Hepatocyte (in vitro differentiated cells): Measurements from ENCODE around the gene APBB2.

Source experiments
- CTCF ChIP-seq: fragments of 200-600 bp; sonication (generic); IDR thresholded peaks from 2 replicates; pipeline ENCODE4 v1.5.1; 2016; ENCODE audit warnings: antibody characterized with exemption, mild to moderate bottlenecking; ENCODE audit not compliant: poor library complexity
- EZH2 ChIP-seq: fragments of 200-600 bp; sonication (generic); IDR thresholded peaks from 2 replicates; pipeline ENCODE4 v1.6.1; 2016; ENCODE audit warnings: antibody characterized with exemption, mild to moderate bottlenecking, borderline replicate concordance

GRCh38 chr4:40990899-40991265, 223.5 kb downstream of the APBB2 start:
- TF ChIP-seq CTCF: no peak
- no peak for TF ChIP-seq EZH2
